ENCODE data around the gene NPLOC4. TPM values are rescaled to one million over a fixed set of nuclear protein-coding genes. Genes with fewer than 3 reads are reported as not detected.

NPLOC4 gene
- total and polyA plus RNA-seq, 4 donors: 23.5 to 67.4 (median 50.6) TPM

GRCh38 chr17:81549031-81549557, 87.8 kb downstream of the NPLOC4 start (continued):
- no peak for TF ChIP-seq ZBTB33 (IDR thresholded peaks at IDR 0.05)
- no peak for TF ChIP-seq ATF3 (IDR thresholded peaks at IDR 0.05)
- no peak for TF ChIP-seq FOXA1 (IDR thresholded peaks at IDR 0.05)
- TF ChIP-seq HNF4A (conservative IDR thresholded peaks at IDR 0.05): peak; percentile 80 to 88

GRCh38 chr17:81547614-81547982, 89.3 kb downstream of the NPLOC4 start:
- no peaks in the 10 kb centered on the region for H3K27me3 ChIP-seq (ENCODE audit: control insufficient read depth in 4 of 4, insufficient read depth in 4 of 4, low read length in 3 of 4)
- H3K9me3 ChIP-seq (ENCODE audit: control insufficient read depth in 4 of 4, low read length in 3 of 4): no peaks in the 10 kb centered on the region
- WGBS: 91% methylated on average over 14 of the region's 14 CpGs
- H3K27ac ChIP-seq (ENCODE audit: low read depth in 1 of 2, low read length in 2 of 2): no peak overlapping the region
- peaks cover 0 to 25% (median 17%) of the 10 kb centered on the region in 4 donors for H3K4me1 ChIP-seq (ENCODE audit: control insufficient read depth in 4 of 4, insufficient read depth in 4 of 4, low read length in 3 of 4)
- no peak overlapping the region for H3K4me3 ChIP-seq (ENCODE audit: low read depth in 1 of 3, low read length in 3 of 3)
- TF ChIP-seq ZBTB33 (IDR thresholded peaks at IDR 0.05): no peak
- TF ChIP-seq JUND (IDR thresholded peaks at IDR 0.05): no peak
- TF ChIP-seq HNF4A (conservative IDR thresholded peaks at IDR 0.05): no peak
- no peak for TF ChIP-seq EGR1 (IDR thresholded peaks at IDR 0.05; ENCODE audit: low read depth in 2 of 2)
- no peak for TF ChIP-seq HNF4G (IDR thresholded peaks at IDR 0.05)
- no peak for TF ChIP-seq GABPA (IDR thresholded peaks at IDR 0.05 in 1 of 2, conservative IDR thresholded peaks at IDR 0.05 in 1 of 2)
- TF ChIP-seq NR2F2 (IDR thresholded peaks at IDR 0.05): no peak
- TF ChIP-seq MAX (IDR thresholded peaks at IDR 0.05): no peak
- TF ChIP-seq ATF3 (IDR thresholded peaks at IDR 0.05): no peak
- TF ChIP-seq FOXA1 (IDR thresholded peaks at IDR 0.05): no peak
- TF ChIP-seq YY1 (IDR thresholded peaks at IDR 0.05): no peak
- TF ChIP-seq RAD21 (IDR thresholded peaks at IDR 0.05): no peak
- no peak for TF ChIP-seq TAF1 (conservative IDR thresholded peaks at IDR 0.05)
- TF ChIP-seq FOXA2 (IDR thresholded peaks at IDR 0.05): no peak
- TF ChIP-seq CTCF (IDR thresholded peaks at IDR 0.05; ENCODE audit: low read depth, low read length, missing input control): no peak
- no peak for TF ChIP-seq SP1 (IDR thresholded peaks at IDR 0.05)
- no peak for TF ChIP-seq REST (IDR thresholded peaks at IDR 0.05)
- no peak for TF ChIP-seq RXRA (IDR thresholded peaks at IDR 0.05)
- no peak for DNase-seq (ENCODE audit: low spot score)
- H3K9ac ChIP-seq (ENCODE audit: low read depth in 1 of 2, low read length in 2 of 2): no peak overlapping the region
- H3K36me3 ChIP-seq (ENCODE audit: control insufficient read depth in 4 of 4, insufficient read depth in 3 of 4, low read depth in 1 of 4, low read length in 3 of 4): peaks cover 5 to 58% (median 21%) of the 10 kb centered on the region in 4 donors
